GM21367 (cell line): Measurements from ENCODE around the gene TFCP2.

ENCODE experiments used
- ATAC-seq: cut with Tn5 transposase; IDR thresholded peaks from one replicate; pipeline ENCODE4 v1.9.1; 2021; ENCODE audit not compliant: unreplicated experiment

TFCP2 gene

GRCh38 chr12:51160814-51161459, 12.0 kb downstream of the TFCP2 start:
- no peak for ATAC-seq

- no peak for ATAC-seq
Measured at GRCh38 chr12:51156245-51156765, 16.6 kb downstream of the TFCP2 start.

GRCh38 chr12:51152953-51153352, 20.0 kb downstream of the TFCP2 start:
- no peak for ATAC-seq

DNA sequence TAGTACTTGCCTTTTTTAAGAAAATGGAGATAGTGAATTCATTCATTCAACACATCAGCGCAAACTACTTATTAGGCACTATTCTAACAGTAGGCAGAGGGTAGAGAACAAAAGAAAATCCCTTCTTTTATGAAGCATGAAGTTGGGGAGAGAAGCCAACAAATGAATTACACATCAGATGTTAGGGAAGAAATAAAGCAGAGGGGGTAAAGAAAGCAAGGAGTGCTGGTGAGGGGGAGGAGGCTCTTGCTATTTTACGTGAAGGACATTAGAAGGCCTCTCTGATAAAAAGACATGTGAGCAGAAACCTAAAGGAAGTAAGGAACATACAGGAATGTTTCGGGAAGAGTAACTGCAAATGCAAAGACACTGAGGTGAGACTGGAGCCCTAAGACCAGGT, 22.2 kb downstream of the TFCP2 start:
- no peak for ATAC-seq

- no peak for ATAC-seq
Measured at GRCh38 chr12:51147309-51147708, 25.6 kb downstream of the TFCP2 start.

DNA sequence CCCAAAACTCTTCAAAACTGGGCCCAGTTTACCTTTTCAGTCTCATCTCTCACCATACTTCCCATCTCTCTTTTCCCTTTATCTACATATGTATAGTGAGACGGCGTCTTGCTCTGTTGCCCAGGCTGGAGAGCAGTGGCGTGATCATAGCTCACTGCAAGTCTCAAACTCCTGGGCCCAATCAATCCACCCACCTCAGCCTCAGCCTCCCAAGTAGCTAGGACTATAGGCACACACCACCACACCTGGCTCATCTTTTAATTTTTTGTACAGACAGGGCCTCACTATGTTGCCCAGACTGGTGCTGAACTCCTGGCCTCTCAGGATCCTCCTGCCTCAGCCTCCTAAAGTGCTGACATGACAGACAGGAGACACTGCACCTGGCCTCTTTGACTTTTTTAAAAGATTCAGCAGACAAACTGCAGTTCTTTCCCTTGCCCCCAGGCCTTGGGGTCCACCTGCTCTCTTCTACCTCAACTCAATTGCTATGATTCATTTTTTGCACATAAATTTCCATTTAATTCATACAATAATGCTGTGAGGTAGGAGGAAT, 33.6 kb downstream of the TFCP2 start:
- ATAC-seq: no peak

- no peak for ATAC-seq
Measured at GRCh38 chr12:51132693-51133092, 40.2 kb downstream of the TFCP2 start.

GRCh38 chr12:51131745-51132521, 41.0 kb downstream of the TFCP2 start:
- ATAC-seq: no peak

GRCh38 chr12:51128919-51129318, 44.0 kb downstream of the TFCP2 start:
- no peak for ATAC-seq

DNA sequence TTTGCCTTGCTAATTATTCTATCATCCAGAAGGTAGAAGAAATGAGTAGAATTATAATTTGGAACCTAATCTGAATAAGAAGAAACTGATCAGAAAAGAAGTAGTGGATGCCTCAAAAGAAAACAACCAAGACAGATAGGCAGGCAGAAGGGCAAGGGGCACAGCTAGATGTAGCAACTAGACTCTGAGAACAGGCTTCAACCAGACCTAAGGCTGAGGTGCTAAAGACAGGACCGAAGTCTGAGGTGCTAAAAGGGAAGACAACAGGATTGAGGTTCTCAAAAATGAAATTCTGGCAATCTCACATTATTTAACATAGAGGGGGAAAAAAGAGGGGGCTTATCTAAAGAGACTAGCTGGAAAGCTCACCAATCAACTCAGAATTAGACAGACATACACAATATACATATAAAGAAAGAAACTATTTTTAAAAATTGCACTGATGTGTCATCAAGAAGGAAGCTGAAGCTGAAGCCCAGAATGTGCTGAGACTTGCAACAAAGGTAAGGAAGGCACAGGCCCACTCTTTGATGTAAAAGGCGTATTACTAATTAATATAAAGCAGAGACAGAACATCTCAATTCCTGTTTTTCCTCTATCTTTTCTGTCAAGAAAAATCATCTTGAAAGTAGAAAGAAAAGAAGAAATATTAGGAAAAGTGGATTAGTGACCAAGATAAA, 45.7 kb downstream of the TFCP2 start:
- ATAC-seq: no peak

DNA sequence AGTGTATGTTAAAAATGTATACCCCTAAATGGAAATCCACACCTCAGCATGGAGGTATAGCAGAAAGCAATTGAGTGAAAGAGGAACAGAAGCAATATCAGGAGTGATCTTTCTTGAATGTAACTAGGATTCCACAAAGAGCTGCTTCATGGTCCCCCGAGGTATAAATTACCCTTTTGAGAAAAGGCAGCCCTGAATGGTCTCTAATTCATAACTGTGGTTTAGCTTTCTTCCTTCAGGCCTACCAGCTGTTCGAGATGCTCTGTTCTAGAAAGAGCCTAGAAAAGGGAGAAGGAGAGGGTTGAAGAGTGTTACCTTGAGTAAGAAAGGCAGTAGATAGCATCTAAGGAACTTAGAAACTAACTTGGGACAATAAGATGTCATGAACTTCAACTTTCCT, 46.6 kb downstream of the TFCP2 start:
- no peak for ATAC-seq

- ATAC-seq: no peak
Measured at GRCh38 chr12:51124504-51124903, 48.4 kb downstream of the TFCP2 start.

DNA sequence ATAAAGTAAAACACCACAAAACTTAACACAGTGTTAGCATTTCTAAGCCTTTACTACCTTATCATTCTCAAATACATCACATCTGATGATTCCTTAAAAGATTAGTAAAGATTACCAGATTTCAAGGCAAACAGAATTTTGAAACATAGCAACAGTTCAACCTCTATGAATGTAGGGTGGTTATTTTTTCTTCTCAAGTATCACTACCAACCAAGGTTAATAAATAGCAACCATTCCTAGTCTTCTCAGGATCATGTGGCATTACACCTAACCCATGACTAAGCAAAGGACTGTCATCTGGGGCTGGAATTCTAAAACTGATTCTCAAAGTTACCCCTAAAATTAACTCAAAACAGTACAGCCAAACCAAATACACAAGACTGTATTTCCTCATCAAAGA, 50.1 kb downstream of the TFCP2 start:
- ATAC-seq: no peak

DNA sequence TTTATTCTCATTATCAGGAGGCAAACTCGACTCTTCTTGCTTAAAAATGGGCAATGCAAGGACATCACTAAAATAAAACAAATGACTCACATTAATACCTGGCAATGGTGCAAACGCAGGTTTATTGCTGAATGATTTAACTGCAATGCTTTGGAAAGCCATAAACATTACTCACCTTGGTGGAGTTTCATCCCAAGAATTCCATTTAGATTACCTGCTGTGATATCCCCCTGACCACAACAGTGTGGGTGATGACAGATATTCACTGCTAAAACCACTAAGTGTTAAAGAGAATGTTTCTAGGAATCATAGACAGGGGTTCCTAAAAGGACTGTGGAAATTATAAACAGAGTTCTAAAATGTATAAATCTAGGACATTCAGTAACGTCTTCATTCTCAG, 54.2 kb downstream of the TFCP2 start:
- ATAC-seq: no peak

GRCh38 chr12:51115533-51115932, 57.4 kb downstream of the TFCP2 start:
- no peak for ATAC-seq

GRCh38 chr12:51108136-51108535, 64.8 kb downstream of the TFCP2 start:
- no peak for ATAC-seq

DNA sequence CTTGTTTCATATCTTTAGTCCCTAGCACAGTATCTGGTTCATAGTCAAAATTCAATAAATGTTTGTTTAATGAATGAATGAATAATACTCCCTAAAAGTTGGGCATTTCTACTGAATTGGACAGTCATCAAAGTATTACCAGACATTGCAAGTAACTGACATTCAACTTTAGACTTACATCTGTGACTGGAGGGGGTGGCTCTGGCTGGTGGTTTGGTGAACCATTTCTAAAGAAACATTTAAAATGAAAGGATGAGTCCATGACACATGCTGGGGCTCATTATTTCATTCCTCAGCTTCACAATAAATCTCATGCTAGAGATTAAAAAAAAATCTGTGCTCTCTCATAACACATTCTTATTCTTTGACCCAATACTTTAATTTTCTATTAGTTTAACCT, 69.0 kb downstream of the TFCP2 start:
- no peak for ATAC-seq

GRCh38 chr12:51098611-51099010, 74.3 kb downstream of the TFCP2 start:
- ATAC-seq: no peak

- no peak for ATAC-seq
Measured at GRCh38 chr12:51090705-51091229, 82.2 kb downstream of the TFCP2 start.

DNA sequence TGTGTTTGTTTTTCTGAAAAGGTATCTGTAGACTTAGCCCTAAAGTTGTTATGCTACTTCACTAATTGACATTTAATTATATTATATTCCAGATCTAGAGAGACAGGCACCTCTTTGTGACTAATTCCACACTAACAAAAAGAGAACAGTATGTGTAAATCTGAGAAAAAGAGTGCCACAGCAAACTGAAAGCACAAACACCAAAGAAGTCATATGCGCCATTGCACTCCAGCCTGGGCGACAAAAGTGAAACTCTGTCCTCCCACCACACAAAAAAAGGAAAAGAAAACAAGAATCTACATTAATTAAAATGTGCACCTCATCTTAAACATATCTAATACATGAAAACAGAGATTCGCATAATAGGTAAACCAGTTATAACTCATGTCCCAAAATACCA, 85.1 kb downstream of the TFCP2 start:
- no peak for ATAC-seq

- no peak for ATAC-seq
Measured at GRCh38 chr12:51086933-51087332, 86.0 kb downstream of the TFCP2 start.
